Measurements from ENCODE around the gene CDK7.

GRCh38 chr5:69312459-69313160 lies 77.9 kb downstream of the CDK7 start:
- TF ChIP-seq CTCF (IDR thresholded peaks at IDR 0.05) (no peak), POLR2A (IDR thresholded peaks at IDR 0.05) (no peak)

All from uterus (tissue), 2 donors.